B cell (primary cell): ENCODE data around the gene HEXB. TPM values are rescaled to one million over a fixed set of nuclear protein-coding genes. Genes with fewer than 3 reads are reported as not detected.

Source experiments
- ATAC-seq: fragments of 200-7000 bp; cut with Tn5 transposase; one replicate; pipeline ENCODE4 v1.10.0; 2021; ENCODE audit warnings: low read depth, mild to moderate bottlenecking, moderate number of reproducible peaks, moderate library complexity
- CTCF ChIA-PET: fragments of 350-600 bp; sonication (Branson Sonifier 250); formaldehyde crosslinking; loops from one replicate; lab custom pipeline; 2021; ENCODE audit warnings: antibody characterized with exemption, inconsistent platforms; lab: Charles Lee
- POLR2A ChIA-PET: fragments of 350-600 bp; sonication (Branson Sonifier 250); formaldehyde crosslinking; loops from one replicate; lab custom pipeline; 2021; ENCODE audit warnings: antibody characterized with exemption; lab: Charles Lee
- DNase-seq: peaks from one replicate; pipeline ENCODE4 v3.0.0; 2013
- H2AFZ ChIP-seq: 2 replicates; pipeline ENCODE4 v1.6.1; 2012; ENCODE audit warnings: mild to moderate bottlenecking, low read depth, low read length; ENCODE audit not compliant: insufficient read depth, poor library complexity, severe bottlenecking
- H3K27ac ChIP-seq, 2 donors: 1 replicate in 1 of 2; 2 replicates in 1 of 2; pipeline ENCODE4 v1.5.1; 2012 to 2013; ENCODE audit warnings: low read length in 2 of 2, mild to moderate bottlenecking in 2 of 2, moderate library complexity in 1 of 2
- H3K27me3 ChIP-seq, 4 experiments: fragments of 200-600 bp in 1 of 4; sonication (generic) in 1 of 4; replicated peaks in 1 of 4; 1 replicate in 2 of 4; 2 replicates in 2 of 4; pipeline versions ENCODE4 v1.6.1 to v1.7.0; 2013 to 2016; ENCODE audit warnings: low read length in 3 of 4, mild to moderate bottlenecking in 2 of 4, mixed read lengths in 1 of 4, moderate library complexity in 1 of 4; ENCODE audit not compliant: insufficient read depth in 4 of 4, control insufficient read depth in 3 of 4; ENCODE audit errors: control extremely low read depth in 1 of 4
- H3K36me3 ChIP-seq, 2 experiments: replicated peaks in 1 of 2; 1 replicate in 1 of 2; 2 replicates in 1 of 2; pipeline versions ENCODE4 v1.6.1 to v1.7.1; 2013; ENCODE audit warnings: low read length in 1 of 2; ENCODE audit not compliant: insufficient read depth in 2 of 2, control insufficient read depth in 1 of 2; ENCODE audit errors: control extremely low read depth in 1 of 2, extremely low read depth in 1 of 2
- H3K4me1 ChIP-seq, 2 donors: fragments of 200-600 bp in 1 of 2; sonication (generic) in 1 of 2; 1 replicate in 1 of 2; 2 replicates in 1 of 2; pipeline versions ENCODE4 v1.5.1 to v1.6.1; 2013 to 2017; ENCODE audit warnings: low read length in 2 of 2; ENCODE audit not compliant: control insufficient read depth in 2 of 2, insufficient read depth in 2 of 2
- H3K4me2 ChIP-seq: replicated peaks from 2 replicates; pipeline ENCODE3; 2012; ENCODE audit warnings: mild to moderate bottlenecking, low read depth, low read length; ENCODE audit not compliant: poor library complexity, severe bottlenecking
- H3K4me3 ChIP-seq, 5 experiments: fragments of 200-600 bp in 1 of 5; sonication (generic) in 1 of 5; 1 replicate in 3 of 5; 2 replicates in 2 of 5; pipeline versions ENCODE4 v1.5.1 to v1.7.0; 2011 to 2016; ENCODE audit warnings: low read length in 4 of 5, mild to moderate bottlenecking in 4 of 5, low read depth in 2 of 5, control low read depth in 1 of 5, moderate library complexity in 1 of 5; ENCODE audit not compliant: insufficient read depth in 1 of 5; ENCODE audit errors: control extremely low read depth in 1 of 5, extremely low read depth in 1 of 5
- H3K79me2 ChIP-seq: fragments of 200-600 bp; sonication (generic); one replicate; pipeline ENCODE4 v1.6.0; 2016; ENCODE audit warnings: low read length; ENCODE audit not compliant: control insufficient read depth, insufficient read depth
- H3K9ac ChIP-seq: fragments of 200-600 bp; sonication (generic); 2 replicates; pipeline ENCODE4 v1.6.1; 2017; ENCODE audit warnings: mild to moderate bottlenecking, low read length, moderate library complexity
- H3K9me3 ChIP-seq, 3 donors: one replicate each; pipeline versions ENCODE4 v1.6.1 to v1.7.1; 2013; ENCODE audit warnings: low read length in 2 of 3; ENCODE audit not compliant: control insufficient read depth in 2 of 3, insufficient read depth in 1 of 3; ENCODE audit errors: control extremely low read depth in 1 of 3
- H4K20me1 ChIP-seq: 2 replicates; pipeline ENCODE4 v1.6.0; 2012; ENCODE audit warnings: mild to moderate bottlenecking, low read length; ENCODE audit not compliant: insufficient read depth, control insufficient read depth, poor library complexity, severe bottlenecking
- H3K27ac Mint-ChIP-seq: one replicate; pipeline ENCODE4 v1.8.0; 2021; ENCODE audit warnings: mixed read lengths
- H3K27me3 Mint-ChIP-seq: one replicate; pipeline ENCODE4 v1.8.0; 2021; ENCODE audit warnings: mixed read lengths
- H3K4me1 Mint-ChIP-seq: one replicate; pipeline ENCODE4 v1.8.0; 2021; ENCODE audit warnings: mixed read lengths
- H3K4me3 Mint-ChIP-seq: one replicate; pipeline ENCODE4 v1.8.0; 2021; ENCODE audit warnings: mixed read lengths
- H3K9me3 Mint-ChIP-seq: one replicate; pipeline ENCODE4 v1.8.0; 2022; ENCODE audit warnings: mixed read lengths; ENCODE audit not compliant: insufficient read depth
- EZH2 ChIP-seq: IDR thresholded peaks from 2 replicates; pipeline ENCODE4 v1.6.1; 2012; ENCODE audit warnings: borderline replicate concordance, low read depth, mild to moderate bottlenecking, moderate library complexity, low read length; ENCODE audit not compliant: insufficient read depth, poor library complexity, severe bottlenecking
- WGBS: methylation state at CpG from one replicate; pipeline ENCODE4 v1.1.5; 2013; ENCODE audit warnings: missing lambda C conversion rate; ENCODE audit not compliant: insufficient coverage; 5-methylcytosine and 5-hydroxymethylcytosine counted together
- intact Hi-C: fragments of 100-400 bp; cut with micrococcal nuclease; formaldehyde crosslinking; loops from one replicate; pipeline ENCODE4 v1.10.0; 2022
- polyA plus RNA-seq: library from polyadenylated mRNA; depleted of rRNA; stranded (reverse); fragments of >200 nt; gene quantifications from 2 replicates; pipeline ENCODE4 v1.2.3, GENCODE V29; 2012
- total RNA-seq, 2 donors: library from RNA; stranded (reverse); fragments of 120-200 nt in 1 of 2; gene quantifications; 1 replicate in 1 of 2; 2 replicates in 1 of 2; pipeline versions ENCODE4 v1.2.3 to v1.2.4, GENCODE V29; 2013 to 2022
- TF ChIP-seq, protein P1 (sequence below): fragments of 200-600 bp; IDR thresholded peaks from one replicate; pipeline ENCODE4 v1.8.0; 2022; ENCODE audit warnings: antibody characterized with exemption, mild to moderate bottlenecking

HEXB gene
- total and polyA plus RNA-seq, 2 donors (not counting 1 experiment from before 2014, with no cell fraction given) = 23.6 to 47.1 TPM

DNA sequence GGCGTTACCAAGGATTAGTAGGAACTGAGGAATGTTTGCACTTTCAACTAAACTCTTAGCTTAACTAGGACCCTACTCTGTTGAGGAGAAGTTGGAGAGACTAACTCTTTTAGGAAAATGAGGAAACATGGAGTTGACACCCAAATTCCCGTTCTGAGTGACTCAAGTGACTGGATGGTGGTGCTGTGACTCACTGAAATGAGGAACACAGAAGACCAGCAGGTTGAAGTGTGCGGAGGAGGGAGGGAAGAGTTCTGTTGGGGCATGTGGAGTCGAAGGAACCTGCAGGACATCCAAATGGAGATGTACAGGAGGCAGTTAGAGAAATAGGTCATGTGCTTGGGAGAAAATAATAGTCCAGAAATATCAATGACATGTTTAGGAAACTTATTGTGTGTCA, 8.2 kb downstream of the HEXB start:
- intact Hi-C loops = no loop called here
- no peak overlapping the region for H3K9ac ChIP-seq
- H3K4me3 ChIP-seq = no peak overlapping the region
- ChIA-PET CTCF (no interaction called here), POLR2A (no interaction called here)
- WGBS = 88% methylated on average over 3 of the region's 4 CpGs
- H3K36me3 ChIP-seq = peaks cover 3 to 40% of the 10 kb centered on the region in 2 experiments
- Mint-ChIP-seq H3K4me3 (no peak overlapping the region), H3K4me1 (no peaks in the 10 kb centered on the region), H3K27me3 (no peaks in the 10 kb centered on the region), H3K9me3 (no peaks in the 10 kb centered on the region), H3K27ac (no peak overlapping the region)
- no peaks in the 10 kb centered on the region for H3K4me1 ChIP-seq
- H4K20me1 ChIP-seq = no peaks in the 10 kb centered on the region
- no peaks in the 10 kb centered on the region for H3K9me3 ChIP-seq
- H2AFZ ChIP-seq = no peak overlapping the region
- ATAC-seq (no peak), DNase-seq (no peak)
- no peak overlapping the region for H3K4me2 ChIP-seq
- no peaks in the 10 kb centered on the region for H3K79me2 ChIP-seq
- no peak for TF ChIP-seq EZH2
- TF ChIP-seq, protein P1, sequence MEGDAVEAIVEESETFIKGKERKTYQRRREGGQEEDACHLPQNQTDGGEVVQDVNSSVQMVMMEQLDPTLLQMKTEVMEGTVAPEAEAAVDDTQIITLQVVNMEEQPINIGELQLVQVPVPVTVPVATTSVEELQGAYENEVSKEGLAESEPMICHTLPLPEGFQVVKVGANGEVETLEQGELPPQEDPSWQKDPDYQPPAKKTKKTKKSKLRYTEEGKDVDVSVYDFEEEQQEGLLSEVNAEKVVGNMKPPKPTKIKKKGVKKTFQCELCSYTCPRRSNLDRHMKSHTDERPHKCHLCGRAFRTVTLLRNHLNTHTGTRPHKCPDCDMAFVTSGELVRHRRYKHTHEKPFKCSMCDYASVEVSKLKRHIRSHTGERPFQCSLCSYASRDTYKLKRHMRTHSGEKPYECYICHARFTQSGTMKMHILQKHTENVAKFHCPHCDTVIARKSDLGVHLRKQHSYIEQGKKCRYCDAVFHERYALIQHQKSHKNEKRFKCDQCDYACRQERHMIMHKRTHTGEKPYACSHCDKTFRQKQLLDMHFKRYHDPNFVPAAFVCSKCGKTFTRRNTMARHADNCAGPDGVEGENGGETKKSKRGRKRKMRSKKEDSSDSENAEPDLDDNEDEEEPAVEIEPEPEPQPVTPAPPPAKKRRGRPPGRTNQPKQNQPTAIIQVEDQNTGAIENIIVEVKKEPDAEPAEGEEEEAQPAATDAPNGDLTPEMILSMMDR = no peak
- H3K27ac ChIP-seq = no peak overlapping the region
- no peaks in the 10 kb centered on the region for H3K27me3 ChIP-seq

DNA sequence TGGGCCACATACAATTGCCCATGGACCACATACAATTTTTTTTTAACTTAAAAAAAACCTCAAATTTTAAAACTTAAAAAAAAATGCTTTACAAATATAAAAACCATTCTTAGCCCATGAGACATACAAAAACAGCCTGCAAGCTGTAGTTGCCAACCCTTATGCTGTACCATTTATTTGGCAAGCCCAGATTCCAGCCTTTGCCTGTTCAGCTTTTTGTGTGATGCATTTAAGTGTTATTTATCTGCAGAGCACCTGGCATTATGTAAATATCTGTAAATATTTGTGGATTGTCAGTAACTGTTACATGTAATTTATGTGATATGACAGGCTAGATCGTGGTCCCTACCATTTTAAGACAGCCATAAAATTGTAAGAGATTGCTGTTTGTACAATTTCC, 32.6 kb downstream of the HEXB start:
- no peaks in the 10 kb centered on the region for H3K4me1 Mint-ChIP-seq
- H3K36me3 ChIP-seq = peaks cover 11 to 28% of the 10 kb centered on the region in 2 experiments
- POLR2A ChIA-PET = no interaction called here

More for the DNA sequence above, 32.6 kb downstream of the HEXB start:
- Mint-ChIP-seq H3K27ac (no peak overlapping the region), H3K27me3 (no peaks in the 10 kb centered on the region), H3K9me3 (no peaks in the 10 kb centered on the region), H3K4me3 (no peak overlapping the region)
- Histone ChIP-seq H3K9me3 (no peaks in the 10 kb centered on the region), H3K4me1 (no peaks in the 10 kb centered on the region), H3K4me2 (no peak overlapping the region), H3K9ac (no peak overlapping the region), H3K79me2 (no peaks in the 10 kb centered on the region), H3K4me3 (no peak overlapping the region), H2AFZ (no peak overlapping the region), H3K27me3 (no peaks in the 10 kb centered on the region), H4K20me1 (no peaks in the 10 kb centered on the region), H3K27ac (no peak overlapping the region)
- DNase-seq (no peak), ATAC-seq (no peak)
- intact Hi-C loops = no loop called here
- no peak for TF ChIP-seq EZH2
- TF ChIP-seq, protein P1 = no peak
- WGBS = no CpG with 5 or more reads among the region's 1 CpG
- CTCF ChIA-PET = no interaction called here
